NT2/D1 (cell line): ENCODE data around the gene MCF2L.

Experiments used
- SUZ12 ChIP-seq: IDR thresholded peaks from 2 replicates; pipeline ENCODE4 v1.6.1; 2011; ENCODE audit not compliant: insufficient read length, insufficient read depth; ENCODE audit errors: extremely low read depth
- YY1 ChIP-seq: IDR thresholded peaks from 2 replicates; pipeline ENCODE4 v1.6.1; 2011; ENCODE audit not compliant: insufficient read length, insufficient read depth
- ZNF274 ChIP-seq: IDR thresholded peaks from 2 replicates; pipeline ENCODE4 v1.6.1; 2011; ENCODE audit warnings: mild to moderate bottlenecking, low read depth, low read length

- TF ChIP-seq SUZ12 (no peak), YY1 (no peak), ZNF274 (no peak)
These were observed 9.8 kb downstream of the MCF2L start for GRCh38 chr13:112978561-112979405.
